SK-N-SH treated with all-trans-retinoic acid at 6 μM for 48 hours (cell line): ENCODE measurements around the gene MNS1.

Experiments used
- ARNTL ChIP-seq: fragments of 450-650 bp; formaldehyde crosslinking; IDR thresholded peaks from 2 replicates; pipeline ENCODE4 v1.5.0; 2020; ENCODE audit warnings: low read depth, mild to moderate bottlenecking, moderate library complexity, borderline replicate concordance
- CREB5 ChIP-seq: fragments of 250-450 bp; sonication (Bioruptor Pico); IDR thresholded peaks from 2 replicates; pipeline ENCODE4 v1.5.1; 2020; ENCODE audit warnings: low read depth, mild to moderate bottlenecking, moderate library complexity
- CSDC2 ChIP-seq: fragments of 250-450 bp; sonication (Bioruptor Pico); IDR thresholded peaks from 2 replicates; pipeline ENCODE4 v1.5.0; 2020; ENCODE audit warnings: mild to moderate bottlenecking, moderate library complexity
- ESRRG ChIP-seq: fragments of 250-450 bp; sonication (Bioruptor Pico); IDR thresholded peaks from 2 replicates; pipeline ENCODE4 v1.6.1; 2021; ENCODE audit warnings: mild to moderate bottlenecking
- GLIS3 ChIP-seq: fragments of 250-450 bp; sonication (Bioruptor Pico); IDR thresholded peaks from 2 replicates; pipeline ENCODE4 v1.5.0; 2020; ENCODE audit warnings: mild to moderate bottlenecking, moderate library complexity
- PATZ1 ChIP-seq: fragments of 250-450 bp; sonication (Bioruptor Pico); IDR thresholded peaks from 2 replicates; pipeline ENCODE4 v1.8.0; 2020; ENCODE audit warnings: mild to moderate bottlenecking, moderate library complexity, borderline replicate concordance
- PPARA ChIP-seq: fragments of 250-450 bp; sonication (Bioruptor Pico); IDR thresholded peaks from 2 replicates; pipeline ENCODE4 v1.5.0; 2020; ENCODE audit warnings: mild to moderate bottlenecking, borderline replicate concordance
- RARB ChIP-seq: fragments of 250-450 bp; sonication (Bioruptor Pico); IDR thresholded peaks from 2 replicates; pipeline ENCODE4 v1.8.0; 2021; ENCODE audit warnings: mild to moderate bottlenecking, moderate library complexity
- TSHZ2 ChIP-seq: fragments of 250-450 bp; sonication (Bioruptor Pico); IDR thresholded peaks from 2 replicates; pipeline ENCODE4 v1.5.0; 2020; ENCODE audit warnings: mild to moderate bottlenecking, moderate library complexity
- ZFP30 ChIP-seq: fragments of 450-650 bp; formaldehyde crosslinking; IDR thresholded peaks from 2 replicates; pipeline ENCODE4 v1.5.0; 2022; ENCODE audit warnings: mild to moderate bottlenecking, moderate library complexity
- ZNF565 ChIP-seq: fragments of 450-650 bp; formaldehyde crosslinking; conservative IDR thresholded peaks from 2 replicates; pipeline ENCODE4 v1.5.0; 2020; ENCODE audit warnings: low read depth, mild to moderate bottlenecking, moderate library complexity
- ZNF70 ChIP-seq: fragments of 450-650 bp; formaldehyde crosslinking; IDR thresholded peaks from 2 replicates; pipeline ENCODE4 v1.5.0; 2020; ENCODE audit warnings: mild to moderate bottlenecking, moderate library complexity

- no peak for TF ChIP-seq GLIS3 (CRISPR knock-in tag)
- TF ChIP-seq CSDC2 = no peak
- TF ChIP-seq ZNF70 (CRISPR knock-in tag) = no peak
- TF ChIP-seq PPARA (CRISPR knock-in tag) = no peak
- TF ChIP-seq TSHZ2 = no peak
- TF ChIP-seq PATZ1 (CRISPR knock-in tag) = no peak
- TF ChIP-seq CREB5 (CRISPR knock-in tag) = no peak
- no peak for TF ChIP-seq ESRRG (CRISPR knock-in tag)
- TF ChIP-seq ZNF565 (CRISPR knock-in tag) = no peak
- no peak for TF ChIP-seq ZFP30 (CRISPR knock-in tag)
- no peak for TF ChIP-seq RARB (CRISPR knock-in tag)
- TF ChIP-seq ARNTL (CRISPR knock-in tag) = no peak
Measured at GRCh38 chr15:56456229-56456628, 8.7 kb downstream of the MNS1 start.
